Endothelial cell of umbilical vein (primary cell): Measurements from ENCODE around the gene CRYAB. TPM values are rescaled to one million over a fixed set of nuclear protein-coding genes. Genes with fewer than 3 reads are reported as not detected.
A peak's percentile ranks its signal among the peaks of the same experiment; 100 is the strongest.

ENCODE experiments used
- BruUV-seq: library from RNA; stranded (reverse); fragments of 400-500 nt; replicated peaks from 2 replicates; lab custom pipeline; 2021; lab: Mats Ljungman, UMichigan
- CTCF ChIA-PET: fragments of 300-600, 350-600 bp; sonication (Branson Sonifier 250); formaldehyde crosslinking; loops from one replicate; lab custom pipeline; 2021; ENCODE audit warnings: antibody characterized with exemption, inconsistent platforms; lab: Charles Lee
- POLR2A ChIA-PET: fragments of 300-600, 350-600 bp; sonication (Branson Sonifier 250); formaldehyde crosslinking; loops from one replicate; lab custom pipeline; 2021; ENCODE audit warnings: antibody characterized with exemption, inconsistent platforms; lab: Charles Lee
- DNase-seq: peaks from one replicate; pipeline ENCODE4 v3.0.0-alpha.2; 2011; ENCODE audit warnings: low read depth, low spot score
- FAIRE-seq: peaks from 2 replicates; lab custom pipeline; 2011; peaks lifted over from hg19 to GRCh38; lab: Jason Lieb, UNC
- H2AFZ ChIP-seq: 2 replicates; pipeline ENCODE4 v1.6.0; 2012; ENCODE audit warnings: low read depth, low read length, control low read depth, inconsistent platforms
- H3K27ac ChIP-seq: 2 replicates; pipeline ENCODE4 v1.5.1; 2011; ENCODE audit warnings: low read depth, mild to moderate bottlenecking, control low read depth, low read length, moderate library complexity; ENCODE audit not compliant: insufficient read depth
- H3K27me3 ChIP-seq, 2 experiments: 2 replicates each; pipeline versions ENCODE4 v1.6.0 to v1.6.1; 2011; ENCODE audit warnings: low read length in 2 of 2, mixed read lengths in 1 of 2; ENCODE audit not compliant: control insufficient read depth in 2 of 2, insufficient read depth in 2 of 2
- H3K36me3 ChIP-seq, 2 experiments: 2 replicates in 1 of 2; 3 replicates in 1 of 2; pipeline ENCODE4 v1.5.1; 2011; ENCODE audit warnings: low read length in 2 of 2, mild to moderate bottlenecking in 1 of 2, moderate library complexity in 1 of 2; ENCODE audit not compliant: control insufficient read depth in 2 of 2, insufficient read depth in 2 of 2; ENCODE audit errors: extremely low read depth in 1 of 2
- H3K4me1 ChIP-seq: 3 replicates; pipeline ENCODE4 v1.5.1; 2011; ENCODE audit warnings: mild to moderate bottlenecking, low read length; ENCODE audit not compliant: control insufficient read depth, insufficient read depth; ENCODE audit errors: extremely low read depth
- H3K4me2 ChIP-seq: 2 replicates; pipeline ENCODE4 v1.6.1; 2011; ENCODE audit warnings: low read length, control low read depth, mixed read lengths; ENCODE audit not compliant: insufficient read depth
- H3K4me3 ChIP-seq, 3 experiments: fragments of 200-600 bp in 1 of 3; sonication (generic), shearing (Covaris generic) in 1 of 3; replicated peaks in 1 of 3; 2 replicates each; pipeline ENCODE4 v1.5.1; 2011 to 2016; ENCODE audit warnings: control low read depth in 3 of 3, low read length in 3 of 3, mild to moderate bottlenecking in 2 of 3, inconsistent platforms in 1 of 3, low read depth in 1 of 3, moderate library complexity in 1 of 3; ENCODE audit not compliant: insufficient read depth in 1 of 3
- H3K79me2 ChIP-seq: 2 replicates; pipeline ENCODE4 v1.6.0; 2012; ENCODE audit warnings: low read length, inconsistent platforms; ENCODE audit not compliant: control insufficient read depth, insufficient read depth
- H3K9ac ChIP-seq: replicated peaks from 2 replicates; pipeline ENCODE3; 2011; ENCODE audit warnings: low read length, control low read depth; ENCODE audit not compliant: insufficient read depth; ENCODE audit errors: extremely low read depth
- H3K9me1 ChIP-seq: replicated peaks from 3 replicates; pipeline ENCODE4 v1.6.0; 2011; ENCODE audit warnings: mild to moderate bottlenecking, low read length; ENCODE audit not compliant: control insufficient read depth, insufficient read depth; ENCODE audit errors: extremely low read depth
- H3K9me3 ChIP-seq: replicated peaks from 2 replicates; pipeline ENCODE4 v1.5.1; 2012; ENCODE audit warnings: low read length, inconsistent platforms; ENCODE audit not compliant: control insufficient read depth, insufficient read depth
- H4K20me1 ChIP-seq: replicated peaks from 2 replicates; pipeline ENCODE3; 2011; ENCODE audit warnings: mild to moderate bottlenecking, low read length; ENCODE audit not compliant: control insufficient read depth, insufficient read depth; ENCODE audit errors: extremely low read depth
- GATA2 ChIP-seq: IDR thresholded peaks from 2 replicates; pipeline ENCODE4 v1.7.0; 2011; ENCODE audit warnings: low read depth, mild to moderate bottlenecking, moderate library complexity, mixed read lengths, low read length; ENCODE audit not compliant: insufficient read length, insufficient read depth
- POLR2A ChIP-seq: IDR thresholded peaks from 2 replicates; pipeline ENCODE4 v1.6.1; 2012; ENCODE audit warnings: low read depth, mild to moderate bottlenecking, control low read depth, low read length
- POLR2AphosphoS5 ChIP-seq: IDR thresholded peaks from 2 replicates; pipeline ENCODE4 v1.6.1; 2012; ENCODE audit warnings: low read depth, mild to moderate bottlenecking, control low read depth, low read length, moderate library complexity; ENCODE audit not compliant: insufficient read depth
- dilution Hi-C: fragments of 300-500 bp; cut with MboI; formaldehyde crosslinking; loops from one replicate; pipeline ENCODE4 v1.15.0; 2019; ENCODE audit warnings: low sequenced_read_pairs; ENCODE audit not compliant: extremely low pct_ligation_motif_present
- intact Hi-C: fragments of 100-400 bp; cut with micrococcal nuclease; formaldehyde crosslinking; loops from one replicate; pipeline ENCODE4 v1.10.0; 2022
- polyA plus RNA-seq, 4 experiments: library from polyadenylated mRNA; depleted of rRNA in 3 of 4; stranded (reverse) in 3 of 4; unstranded in 1 of 4; fragments of >200 nt; gene quantifications; 2 replicates each; pipeline versions ENCODE4 v1.2.1 to v1.2.3, GENCODE V29; 2011 to 2012; ENCODE audit warnings: missing spikeins in 1 of 4
- total RNA-seq: library from RNA; stranded (reverse); gene quantifications from 2 replicates; pipeline ENCODE4 v1.2.3, GENCODE V29; 2021
- TF ChIP-seq, protein P1 (sequence below): IDR thresholded peaks from 2 replicates; pipeline ENCODE4 v1.6.1; 2011; ENCODE audit not compliant: insufficient read depth, insufficient read length
- TF ChIP-seq, protein P2 (sequence below), 2 donors: IDR thresholded peaks; 1 replicate in 1 of 2; 2 replicates in 1 of 2; pipeline ENCODE4 v1.5.1; 2011; ENCODE audit warnings: low read length in 2 of 2, mild to moderate bottlenecking in 2 of 2, moderate library complexity in 2 of 2, control low read depth in 1 of 2, inconsistent platforms in 1 of 2, low read depth in 1 of 2; ENCODE audit not compliant: insufficient read depth in 1 of 2; ENCODE audit errors: extremely low read depth in 1 of 2

The CRYAB gene
- total and polyA plus RNA-seq, 2 donors (not counting 3 experiments of a cell fraction or from before 2014, with no cell fraction given) = 0.48 TPM; not detected in 1

- peak; percentile 87 for DNase-seq
- H3K9ac ChIP-seq = peak within 1 kb of the TSS; percentile 87
These were observed 40.5 kb downstream of the CRYAB start, which contains the start of gene ALG9 for GRCh38 chr11:111870886-111871692. ALG9 (minus strand) TSS chr11:111871581; CDS start chr11:111871482, 99 bp downstream.

More at GRCh38 chr11:111870886-111871692, 40.5 kb downstream of the CRYAB start, which contains the start of gene ALG9:
- peaks cover 8% of the 10 kb centered on the region for H3K4me1 ChIP-seq
- BruUV-seq = TSS peak; percentile 75
- peak within 1 kb of the TSS; percentile 72 to 93 (median 81) for H3K4me3 ChIP-seq
- dilution Hi-C loops = no loop called here
- H3K36me3 ChIP-seq = peaks cover 0 to 2% of the 10 kb centered on the region in 2 experiments
- ChIA-PET POLR2A (interaction anchor here (0.7 to 2.2 kb wide), 5 partner anchors 10 to 243 kb away, joined by 3 to 11 read pairs (median 5); no protein-coding TSS in a partner anchor), CTCF (interaction anchor here (0.6 to 2.8 kb wide), 36 partner anchors 9 to 409 kb away, joined by 3 to 23 read pairs (median 3); partner anchors contain the start of genes BCO2, C11orf52, CFAP68 and TIMM8B)
- no peaks in the 10 kb centered on the region for H3K9me1 ChIP-seq
- no peaks in the 10 kb centered on the region for H3K9me3 ChIP-seq
- H3K79me2 ChIP-seq = peaks cover 4% of the 10 kb centered on the region
- peak within 1 kb of the TSS; percentile 91 for H3K4me2 ChIP-seq
- intact Hi-C loops = loop anchor here (2.0 kb wide), 2 partner anchors 56 to 154 kb away; partner anchors contain the start of gene DLAT
- no peaks in the 10 kb centered on the region for H3K27me3 ChIP-seq
- H2AFZ ChIP-seq = peak within 1 kb of the TSS; percentile 96
- peak; percentile 80 for FAIRE-seq
- TF ChIP-seq POLR2AphosphoS5 (peak; percentile 84), GATA2 (no peak), POLR2A (peak; percentile 92)
- TF ChIP-seq, protein P1, sequence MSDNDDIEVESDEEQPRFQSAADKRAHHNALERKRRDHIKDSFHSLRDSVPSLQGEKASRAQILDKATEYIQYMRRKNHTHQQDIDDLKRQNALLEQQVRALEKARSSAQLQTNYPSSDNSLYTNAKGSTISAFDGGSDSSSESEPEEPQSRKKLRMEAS = no peak
- TF ChIP-seq, protein P2, sequence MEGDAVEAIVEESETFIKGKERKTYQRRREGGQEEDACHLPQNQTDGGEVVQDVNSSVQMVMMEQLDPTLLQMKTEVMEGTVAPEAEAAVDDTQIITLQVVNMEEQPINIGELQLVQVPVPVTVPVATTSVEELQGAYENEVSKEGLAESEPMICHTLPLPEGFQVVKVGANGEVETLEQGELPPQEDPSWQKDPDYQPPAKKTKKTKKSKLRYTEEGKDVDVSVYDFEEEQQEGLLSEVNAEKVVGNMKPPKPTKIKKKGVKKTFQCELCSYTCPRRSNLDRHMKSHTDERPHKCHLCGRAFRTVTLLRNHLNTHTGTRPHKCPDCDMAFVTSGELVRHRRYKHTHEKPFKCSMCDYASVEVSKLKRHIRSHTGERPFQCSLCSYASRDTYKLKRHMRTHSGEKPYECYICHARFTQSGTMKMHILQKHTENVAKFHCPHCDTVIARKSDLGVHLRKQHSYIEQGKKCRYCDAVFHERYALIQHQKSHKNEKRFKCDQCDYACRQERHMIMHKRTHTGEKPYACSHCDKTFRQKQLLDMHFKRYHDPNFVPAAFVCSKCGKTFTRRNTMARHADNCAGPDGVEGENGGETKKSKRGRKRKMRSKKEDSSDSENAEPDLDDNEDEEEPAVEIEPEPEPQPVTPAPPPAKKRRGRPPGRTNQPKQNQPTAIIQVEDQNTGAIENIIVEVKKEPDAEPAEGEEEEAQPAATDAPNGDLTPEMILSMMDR (IDR thresholded peaks at IDR 0.05; ENCODE audit: extremely low read depth in 1 of 2, insufficient read depth in 1 of 2, low read depth in 1 of 2, low read length in 2 of 2) = peak; percentile 8 to 15
- peak within 1 kb of the TSS; percentile 71 for H3K27ac ChIP-seq
- no peaks in the 10 kb centered on the region for H4K20me1 ChIP-seq
